ENCODE data around the gene SERP1.

The SERP1 gene

GRCh38 chr3:150564243-150564642 lies 17.9 kb upstream of the SERP1 start:
- no peak for DNase-seq (ENCODE audit: insufficient read length, low spot score)
- no peak for TF ChIP-seq POLR2A (IDR thresholded peaks at IDR 0.05; ENCODE audit: low read depth, low read length)
- FAIRE-seq, result no peak

GRCh38 chr3:150557725-150558124 lies 11.4 kb upstream of the SERP1 start:
- TF ChIP-seq POLR2AphosphoS5 (IDR thresholded peaks at IDR 0.05; ENCODE audit: low read depth, low read length) (no peak), TAF1 (IDR thresholded peaks at IDR 0.05; ENCODE audit: low read depth, low read length) (no peak), POLR2A (IDR thresholded peaks at IDR 0.05; ENCODE audit: low read depth, low read length) (no peak), POU2F2 (IDR thresholded peaks at IDR 0.05; ENCODE audit: low read depth, low read length) (no peak), PAX5 (IDR thresholded peaks at IDR 0.05; ENCODE audit: insufficient read depth, low read length, severe bottlenecking) (no peak), SPI1 (IDR thresholded peaks at IDR 0.05; ENCODE audit: low read depth, low read length) (no peak)
- no peak for FAIRE-seq

GRCh38 chr3:150556792-150557191 lies 10.5 kb upstream of the SERP1 start:
- FAIRE-seq (no peak), DNase-seq (ENCODE audit: insufficient read length, low spot score) (no peak)
- no peak for TF ChIP-seq POLR2A (IDR thresholded peaks at IDR 0.05; ENCODE audit: low read depth, low read length)
- TF ChIP-seq POLR2AphosphoS5 (IDR thresholded peaks at IDR 0.05; ENCODE audit: low read depth, low read length), result no peak
- TF ChIP-seq POU2F2 (IDR thresholded peaks at IDR 0.05; ENCODE audit: low read depth, low read length), result no peak
- no peak for TF ChIP-seq TAF1 (IDR thresholded peaks at IDR 0.05; ENCODE audit: low read depth, low read length)
- no peak for TF ChIP-seq SPI1 (IDR thresholded peaks at IDR 0.05; ENCODE audit: low read depth, low read length)
- no peak for TF ChIP-seq PAX5 (IDR thresholded peaks at IDR 0.05; ENCODE audit: insufficient read depth, low read length, severe bottlenecking)

More at GRCh38 chr3:150557725-150558124, 11.4 kb upstream of the SERP1 start:
- no peak for DNase-seq (ENCODE audit: insufficient read length, low spot score)

- no peak for TF ChIP-seq POLR2AphosphoS5 (IDR thresholded peaks at IDR 0.05; ENCODE audit: low read depth, low read length)
- no peak for TF ChIP-seq SPI1 (IDR thresholded peaks at IDR 0.05; ENCODE audit: low read depth, low read length)
- no peak for TF ChIP-seq PAX5 (IDR thresholded peaks at IDR 0.05; ENCODE audit: insufficient read depth, low read length, severe bottlenecking)
- TF ChIP-seq POU2F2 (IDR thresholded peaks at IDR 0.05; ENCODE audit: low read depth, low read length), result no peak
- TF ChIP-seq POLR2A (IDR thresholded peaks at IDR 0.05; ENCODE audit: low read depth, low read length), result no peak
- no peak for TF ChIP-seq TAF1 (IDR thresholded peaks at IDR 0.05; ENCODE audit: low read depth, low read length)
- no peak for FAIRE-seq
- no peak for DNase-seq (ENCODE audit: insufficient read length, low spot score)
These were observed 9.7 kb upstream of the SERP1 start for GRCh38 chr3:150555859-150556436.

- no peak for TF ChIP-seq POLR2AphosphoS5 (IDR thresholded peaks at IDR 0.05; ENCODE audit: low read depth, low read length)
- TF ChIP-seq TAF1 (IDR thresholded peaks at IDR 0.05; ENCODE audit: low read depth, low read length), result no peak
- TF ChIP-seq SPI1 (IDR thresholded peaks at IDR 0.05; ENCODE audit: low read depth, low read length), result no peak
- TF ChIP-seq POLR2A (IDR thresholded peaks at IDR 0.05; ENCODE audit: low read depth, low read length), result no peak
- no peak for TF ChIP-seq POU2F2 (IDR thresholded peaks at IDR 0.05; ENCODE audit: low read depth, low read length)
- no peak for TF ChIP-seq PAX5 (IDR thresholded peaks at IDR 0.05; ENCODE audit: insufficient read depth, low read length, severe bottlenecking)
- FAIRE-seq, result no peak
- no peak for DNase-seq (ENCODE audit: insufficient read length, low spot score)
These were observed 897 bp upstream of the SERP1 start for GRCh38 chr3:150547045-150547741.

- no peak for DNase-seq (ENCODE audit: insufficient read length, low spot score)
- no peak for TF ChIP-seq POLR2A (IDR thresholded peaks at IDR 0.05; ENCODE audit: low read depth, low read length)
- no peak for FAIRE-seq
These were observed 674 bp downstream of the SERP1 start for GRCh38 chr3:150545419-150546225.

- no peak for DNase-seq (ENCODE audit: insufficient read length, low spot score)
- FAIRE-seq, result no peak
- TF ChIP-seq TAF1 (IDR thresholded peaks at IDR 0.05; ENCODE audit: low read depth, low read length), result no peak
These were observed 1.6 kb downstream of the SERP1 start for GRCh38 chr3:150544726-150545125.

GRCh38 chr3:150544041-150544440 lies 2.3 kb downstream of the SERP1 start:
- DNase-seq (ENCODE audit: insufficient read length, low spot score), result no peak
- no peak for FAIRE-seq
- TF ChIP-seq PAX5 (IDR thresholded peaks at IDR 0.05; ENCODE audit: insufficient read depth, low read length, severe bottlenecking) (no peak), POLR2AphosphoS5 (IDR thresholded peaks at IDR 0.05; ENCODE audit: low read depth, low read length) (no peak), POU2F2 (IDR thresholded peaks at IDR 0.05; ENCODE audit: low read depth, low read length) (no peak), TAF1 (IDR thresholded peaks at IDR 0.05; ENCODE audit: low read depth, low read length) (no peak), POLR2A (IDR thresholded peaks at IDR 0.05; ENCODE audit: low read depth, low read length) (no peak), SPI1 (IDR thresholded peaks at IDR 0.05; ENCODE audit: low read depth, low read length) (no peak)

GRCh38 chr3:150543531-150543930 lies 2.8 kb downstream of the SERP1 start:
- no peak for DNase-seq (ENCODE audit: insufficient read length, low spot score)
- no peak for FAIRE-seq
- TF ChIP-seq POU2F2 (IDR thresholded peaks at IDR 0.05; ENCODE audit: low read depth, low read length) (no peak), PAX5 (IDR thresholded peaks at IDR 0.05; ENCODE audit: insufficient read depth, low read length, severe bottlenecking) (no peak), SPI1 (IDR thresholded peaks at IDR 0.05; ENCODE audit: low read depth, low read length) (no peak), TAF1 (IDR thresholded peaks at IDR 0.05; ENCODE audit: low read depth, low read length) (no peak), POLR2A (IDR thresholded peaks at IDR 0.05; ENCODE audit: low read depth, low read length) (no peak)

- no peak for DNase-seq (ENCODE audit: insufficient read length, low spot score)
- FAIRE-seq, result no peak
These were observed 3.2 kb downstream of the SERP1 start for GRCh38 chr3:150543128-150543527.

More at GRCh38 chr3:150543128-150543527, 3.2 kb downstream of the SERP1 start:
- TF ChIP-seq SPI1 (IDR thresholded peaks at IDR 0.05; ENCODE audit: low read depth, low read length), result no peak
